ENCODE data around the gene KLHL26.

The KLHL26 gene

GRCh38 chr19:18647371-18647767, 10.5 kb downstream of the KLHL26 start:
- TF ChIP-seq, protein P1, sequence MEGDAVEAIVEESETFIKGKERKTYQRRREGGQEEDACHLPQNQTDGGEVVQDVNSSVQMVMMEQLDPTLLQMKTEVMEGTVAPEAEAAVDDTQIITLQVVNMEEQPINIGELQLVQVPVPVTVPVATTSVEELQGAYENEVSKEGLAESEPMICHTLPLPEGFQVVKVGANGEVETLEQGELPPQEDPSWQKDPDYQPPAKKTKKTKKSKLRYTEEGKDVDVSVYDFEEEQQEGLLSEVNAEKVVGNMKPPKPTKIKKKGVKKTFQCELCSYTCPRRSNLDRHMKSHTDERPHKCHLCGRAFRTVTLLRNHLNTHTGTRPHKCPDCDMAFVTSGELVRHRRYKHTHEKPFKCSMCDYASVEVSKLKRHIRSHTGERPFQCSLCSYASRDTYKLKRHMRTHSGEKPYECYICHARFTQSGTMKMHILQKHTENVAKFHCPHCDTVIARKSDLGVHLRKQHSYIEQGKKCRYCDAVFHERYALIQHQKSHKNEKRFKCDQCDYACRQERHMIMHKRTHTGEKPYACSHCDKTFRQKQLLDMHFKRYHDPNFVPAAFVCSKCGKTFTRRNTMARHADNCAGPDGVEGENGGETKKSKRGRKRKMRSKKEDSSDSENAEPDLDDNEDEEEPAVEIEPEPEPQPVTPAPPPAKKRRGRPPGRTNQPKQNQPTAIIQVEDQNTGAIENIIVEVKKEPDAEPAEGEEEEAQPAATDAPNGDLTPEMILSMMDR (IDR thresholded peaks at IDR 0.05), result no peak
- TF ChIP-seq ZFX (IDR thresholded peaks at IDR 0.05; ENCODE audit: borderline replicate concordance), result no peak
- H3K27ac ChIP-seq, result no peak overlapping the region

GRCh38 chr19:18647807-18648206, 11.0 kb downstream of the KLHL26 start:
- TF ChIP-seq, protein P1 (IDR thresholded peaks at IDR 0.05), result no peak
- no peak for TF ChIP-seq ZFX (IDR thresholded peaks at IDR 0.05; ENCODE audit: borderline replicate concordance)
- H3K27ac ChIP-seq, result no peak overlapping the region

DNA sequence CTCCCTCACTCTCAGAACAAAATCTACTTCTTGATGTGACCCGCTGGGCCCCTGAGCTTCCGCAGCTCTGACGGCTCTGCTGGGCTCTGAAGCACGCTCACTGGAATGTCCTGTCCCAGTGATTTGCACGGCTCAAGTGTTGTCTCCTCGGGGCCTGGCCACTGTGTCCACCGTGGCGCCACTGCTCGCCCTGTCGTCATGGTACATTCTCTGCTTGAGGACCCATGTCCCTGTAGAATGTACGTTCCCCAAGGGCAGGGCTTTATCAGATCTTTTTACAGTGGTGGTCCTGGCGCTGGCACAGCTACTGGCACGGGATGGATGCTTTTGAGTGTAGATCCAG, 12.1 kb downstream of the KLHL26 start:
- H3K27ac ChIP-seq, result no peak overlapping the region
- no peak for TF ChIP-seq ZFX (IDR thresholded peaks at IDR 0.05; ENCODE audit: borderline replicate concordance)
- TF ChIP-seq, protein P1 (IDR thresholded peaks at IDR 0.05), result no peak

GRCh38 chr19:18649371-18650020, 12.7 kb downstream of the KLHL26 start:
- no peak for TF ChIP-seq ZFX (IDR thresholded peaks at IDR 0.05; ENCODE audit: borderline replicate concordance)
- TF ChIP-seq, protein P1 (IDR thresholded peaks at IDR 0.05), result no peak
- no peak overlapping the region for H3K27ac ChIP-seq

DNA sequence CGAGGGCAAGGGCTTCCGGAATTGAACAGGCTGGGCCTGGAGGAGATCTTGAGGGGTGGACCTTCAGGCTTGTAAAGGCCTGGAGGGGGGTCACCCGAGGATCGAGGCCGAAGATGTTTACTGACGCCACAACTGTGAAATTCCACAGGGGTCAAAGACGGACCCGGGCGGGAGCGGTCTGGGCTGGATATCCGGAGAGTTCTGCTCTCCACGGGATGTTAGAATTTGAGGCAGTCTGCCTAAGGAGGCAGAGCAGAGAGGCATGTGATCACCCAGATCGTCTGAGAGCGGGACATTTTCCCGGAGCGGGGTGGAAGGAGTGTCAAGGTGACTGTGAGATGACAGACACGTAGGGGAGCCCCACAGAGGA, 13.2 kb downstream of the KLHL26 start:
- H3K27ac ChIP-seq, result no peak overlapping the region
- TF ChIP-seq, protein P1 (IDR thresholded peaks at IDR 0.05), result no peak
- no peak for TF ChIP-seq ZFX (IDR thresholded peaks at IDR 0.05; ENCODE audit: borderline replicate concordance)

GRCh38 chr19:18650468-18651041, 13.7 kb downstream of the KLHL26 start:
- H3K27ac ChIP-seq, result no peak overlapping the region

DNA sequence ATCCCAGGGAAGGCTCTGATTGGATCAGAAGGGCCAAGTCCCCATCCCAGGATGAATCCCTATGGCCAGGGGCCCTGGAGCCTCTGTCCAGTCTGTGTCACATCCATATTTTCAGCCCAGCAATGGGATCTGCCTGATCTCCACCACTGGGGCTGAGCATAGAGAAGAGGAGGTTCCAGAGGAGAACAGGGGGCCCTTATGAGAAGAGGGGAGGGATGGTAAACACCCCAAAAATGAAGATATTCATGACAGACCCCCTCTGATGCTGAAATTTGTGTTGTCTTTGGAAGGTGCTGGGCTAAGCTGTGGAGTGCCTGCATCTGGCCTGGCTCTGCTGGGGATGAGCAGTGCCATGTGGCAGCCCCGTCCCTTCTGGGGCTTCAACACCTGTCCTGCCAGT, 14.5 kb downstream of the KLHL26 start:
- TF ChIP-seq, protein P1 (IDR thresholded peaks at IDR 0.05), result no peak
- no peak for TF ChIP-seq ZFX (IDR thresholded peaks at IDR 0.05; ENCODE audit: borderline replicate concordance)
- no peak overlapping the region for H3K27ac ChIP-seq

More at GRCh38 chr19:18650468-18651041, 13.7 kb downstream of the KLHL26 start:
- TF ChIP-seq, protein P1 (IDR thresholded peaks at IDR 0.05), result no peak
- TF ChIP-seq ZFX (IDR thresholded peaks at IDR 0.05; ENCODE audit: borderline replicate concordance), result no peak
